ENCODE results near the gene VWF. TPM values are rescaled to one million over a fixed set of nuclear protein-coding genes. Genes with fewer than 3 reads are reported as not detected.

VWF gene
- total and polyA plus RNA-seq, 10 of the 15 experiments (the other 5 are each of a cell fraction or from before 2014, with no cell fraction given) = 0.08 to 0.23 TPM; not detected in 8

DNA sequence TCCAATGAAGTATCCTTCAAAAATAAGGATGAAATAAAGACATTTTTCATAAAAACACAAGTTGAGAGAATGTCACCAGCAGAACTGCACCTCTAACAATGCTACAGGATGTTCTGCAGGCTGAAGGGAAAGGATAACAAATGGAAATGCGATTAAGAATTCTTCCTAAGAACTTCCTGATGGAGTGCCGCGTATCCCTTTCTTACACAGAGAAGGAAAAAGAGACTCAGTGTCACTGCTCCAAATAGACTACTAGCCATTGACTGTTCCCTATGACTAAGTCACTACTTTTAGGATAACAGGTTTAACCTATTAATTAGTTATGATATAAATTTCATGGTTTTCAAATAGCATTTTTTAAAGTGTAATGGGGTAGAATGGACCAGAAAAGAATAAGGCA is 182.6 kb downstream of the VWF start:
- Histone ChIP-seq H3K27ac (ENCODE audit: control insufficient read depth, insufficient read depth) (no peak overlapping the region), H3K4me1 (ENCODE audit: control insufficient read depth, insufficient read depth, low read length) (no peaks in the 10 kb centered on the region), H3K4me2 (ENCODE audit: control insufficient read depth, insufficient read depth) (no peak overlapping the region), H3K36me3 (ENCODE audit: control insufficient read depth in 2 of 2, insufficient read depth in 2 of 2, low read length in 1 of 2) (no peaks in the 10 kb centered on the region), H3K9me3 (replicated peaks; ENCODE audit: control insufficient read depth, insufficient read depth, low read length) (no peaks in the 10 kb centered on the region), H4K20me1 (ENCODE audit: control insufficient read depth, insufficient read depth) (no peaks in the 10 kb centered on the region), H3K79me2 (ENCODE audit: control insufficient read depth, insufficient read depth, low read length) (no peaks in the 10 kb centered on the region), H2AFZ (ENCODE audit: control insufficient read depth, low read depth, low read length) (no peak overlapping the region), H3K9ac (ENCODE audit: control insufficient read depth, insufficient read depth, low read length) (no peak overlapping the region), H3K27me3 (replicated peaks in 1 of 2; ENCODE audit: control insufficient read depth in 2 of 2, insufficient read depth in 2 of 2, low read length in 1 of 2) (peaks cover 11 to 15% of the 10 kb centered on the region in 2 experiments), H3K4me3 (no peak overlapping the region)
- ATAC-seq (no peak), DNase-seq (ENCODE audit: low read depth, low spot score) (no peak), FAIRE-seq (no peak)
- no TSS peak for BruUV-seq (replicated peaks)
- ChIA-PET RAD21 (ENCODE audit: unreplicated experiment) (no interaction called here), SMC1A (ENCODE audit: uncharacterized antibody, unreplicated experiment) (no interaction called here), CTCF (no interaction called here), POLR2A (no interaction called here)
- in situ Hi-C loops (cut with MboI) = no loop called here
- 60% methylated on average over 3 of the region's 3 CpGs for WGBS (ENCODE audit: insufficient coverage, insufficient replicate concordance, low lambda C conversion rate, missing lambda C conversion rate)
- intact Hi-C loops (cut with micrococcal nuclease; ENCODE audit: unreplicated experiment) = no loop called here
- TF ChIP-seq, protein P1, sequence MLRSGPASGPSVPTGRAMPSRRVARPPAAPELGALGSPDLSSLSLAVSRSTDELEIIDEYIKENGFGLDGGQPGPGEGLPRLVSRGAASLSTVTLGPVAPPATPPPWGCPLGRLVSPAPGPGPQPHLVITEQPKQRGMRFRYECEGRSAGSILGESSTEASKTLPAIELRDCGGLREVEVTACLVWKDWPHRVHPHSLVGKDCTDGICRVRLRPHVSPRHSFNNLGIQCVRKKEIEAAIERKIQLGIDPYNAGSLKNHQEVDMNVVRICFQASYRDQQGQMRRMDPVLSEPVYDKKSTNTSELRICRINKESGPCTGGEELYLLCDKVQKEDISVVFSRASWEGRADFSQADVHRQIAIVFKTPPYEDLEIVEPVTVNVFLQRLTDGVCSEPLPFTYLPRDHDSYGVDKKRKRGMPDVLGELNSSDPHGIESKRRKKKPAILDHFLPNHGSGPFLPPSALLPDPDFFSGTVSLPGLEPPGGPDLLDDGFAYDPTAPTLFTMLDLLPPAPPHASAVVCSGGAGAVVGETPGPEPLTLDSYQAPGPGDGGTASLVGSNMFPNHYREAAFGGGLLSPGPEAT (IDR thresholded peaks at IDR 0.05; ENCODE audit: low read depth) = no peak
- TF ChIP-seq, protein P2, sequence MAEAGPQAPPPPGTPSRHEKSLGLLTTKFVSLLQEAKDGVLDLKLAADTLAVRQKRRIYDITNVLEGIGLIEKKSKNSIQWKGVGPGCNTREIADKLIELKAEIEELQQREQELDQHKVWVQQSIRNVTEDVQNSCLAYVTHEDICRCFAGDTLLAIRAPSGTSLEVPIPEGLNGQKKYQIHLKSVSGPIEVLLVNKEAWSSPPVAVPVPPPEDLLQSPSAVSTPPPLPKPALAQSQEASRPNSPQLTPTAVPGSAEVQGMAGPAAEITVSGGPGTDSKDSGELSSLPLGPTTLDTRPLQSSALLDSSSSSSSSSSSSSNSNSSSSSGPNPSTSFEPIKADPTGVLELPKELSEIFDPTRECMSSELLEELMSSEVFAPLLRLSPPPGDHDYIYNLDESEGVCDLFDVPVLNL (IDR thresholded peaks at IDR 0.05; ENCODE audit: low read depth, low read length) = no peak
- TF ChIP-seq, protein P3, sequence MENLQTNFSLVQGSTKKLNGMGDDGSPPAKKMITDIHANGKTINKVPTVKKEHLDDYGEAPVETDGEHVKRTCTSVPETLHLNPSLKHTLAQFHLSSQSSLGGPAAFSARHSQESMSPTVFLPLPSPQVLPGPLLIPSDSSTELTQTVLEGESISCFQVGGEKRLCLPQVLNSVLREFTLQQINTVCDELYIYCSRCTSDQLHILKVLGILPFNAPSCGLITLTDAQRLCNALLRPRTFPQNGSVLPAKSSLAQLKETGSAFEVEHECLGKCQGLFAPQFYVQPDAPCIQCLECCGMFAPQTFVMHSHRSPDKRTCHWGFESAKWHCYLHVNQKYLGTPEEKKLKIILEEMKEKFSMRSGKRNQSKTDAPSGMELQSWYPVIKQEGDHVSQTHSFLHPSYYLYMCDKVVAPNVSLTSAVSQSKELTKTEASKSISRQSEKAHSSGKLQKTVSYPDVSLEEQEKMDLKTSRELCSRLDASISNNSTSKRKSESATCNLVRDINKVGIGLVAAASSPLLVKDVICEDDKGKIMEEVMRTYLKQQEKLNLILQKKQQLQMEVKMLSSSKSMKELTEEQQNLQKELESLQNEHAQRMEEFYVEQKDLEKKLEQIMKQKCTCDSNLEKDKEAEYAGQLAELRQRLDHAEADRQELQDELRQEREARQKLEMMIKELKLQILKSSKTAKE (IDR thresholded peaks at IDR 0.05; ENCODE audit: low read depth, poor library complexity, severe bottlenecking) = no peak
- TF ChIP-seq, protein P4, sequence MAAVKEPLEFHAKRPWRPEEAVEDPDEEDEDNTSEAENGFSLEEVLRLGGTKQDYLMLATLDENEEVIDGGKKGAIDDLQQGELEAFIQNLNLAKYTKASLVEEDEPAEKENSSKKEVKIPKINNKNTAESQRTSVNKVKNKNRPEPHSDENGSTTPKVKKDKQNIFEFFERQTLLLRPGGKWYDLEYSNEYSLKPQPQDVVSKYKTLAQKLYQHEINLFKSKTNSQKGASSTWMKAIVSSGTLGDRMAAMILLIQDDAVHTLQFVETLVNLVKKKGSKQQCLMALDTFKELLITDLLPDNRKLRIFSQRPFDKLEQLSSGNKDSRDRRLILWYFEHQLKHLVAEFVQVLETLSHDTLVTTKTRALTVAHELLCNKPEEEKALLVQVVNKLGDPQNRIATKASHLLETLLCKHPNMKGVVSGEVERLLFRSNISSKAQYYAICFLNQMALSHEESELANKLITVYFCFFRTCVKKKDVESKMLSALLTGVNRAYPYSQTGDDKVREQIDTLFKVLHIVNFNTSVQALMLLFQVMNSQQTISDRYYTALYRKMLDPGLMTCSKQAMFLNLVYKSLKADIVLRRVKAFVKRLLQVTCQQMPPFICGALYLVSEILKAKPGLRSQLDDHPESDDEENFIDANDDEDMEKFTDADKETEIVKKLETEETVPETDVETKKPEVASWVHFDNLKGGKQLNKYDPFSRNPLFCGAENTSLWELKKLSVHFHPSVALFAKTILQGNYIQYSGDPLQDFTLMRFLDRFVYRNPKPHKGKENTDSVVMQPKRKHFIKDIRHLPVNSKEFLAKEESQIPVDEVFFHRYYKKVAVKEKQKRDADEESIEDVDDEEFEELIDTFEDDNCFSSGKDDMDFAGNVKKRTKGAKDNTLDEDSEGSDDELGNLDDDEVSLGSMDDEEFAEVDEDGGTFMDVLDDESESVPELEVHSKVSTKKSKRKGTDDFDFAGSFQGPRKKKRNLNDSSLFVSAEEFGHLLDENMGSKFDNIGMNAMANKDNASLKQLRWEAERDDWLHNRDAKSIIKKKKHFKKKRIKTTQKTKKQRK (IDR thresholded peaks at IDR 0.05; ENCODE audit: low read depth, low read length) = no peak
- TF ChIP-seq, protein P5, sequence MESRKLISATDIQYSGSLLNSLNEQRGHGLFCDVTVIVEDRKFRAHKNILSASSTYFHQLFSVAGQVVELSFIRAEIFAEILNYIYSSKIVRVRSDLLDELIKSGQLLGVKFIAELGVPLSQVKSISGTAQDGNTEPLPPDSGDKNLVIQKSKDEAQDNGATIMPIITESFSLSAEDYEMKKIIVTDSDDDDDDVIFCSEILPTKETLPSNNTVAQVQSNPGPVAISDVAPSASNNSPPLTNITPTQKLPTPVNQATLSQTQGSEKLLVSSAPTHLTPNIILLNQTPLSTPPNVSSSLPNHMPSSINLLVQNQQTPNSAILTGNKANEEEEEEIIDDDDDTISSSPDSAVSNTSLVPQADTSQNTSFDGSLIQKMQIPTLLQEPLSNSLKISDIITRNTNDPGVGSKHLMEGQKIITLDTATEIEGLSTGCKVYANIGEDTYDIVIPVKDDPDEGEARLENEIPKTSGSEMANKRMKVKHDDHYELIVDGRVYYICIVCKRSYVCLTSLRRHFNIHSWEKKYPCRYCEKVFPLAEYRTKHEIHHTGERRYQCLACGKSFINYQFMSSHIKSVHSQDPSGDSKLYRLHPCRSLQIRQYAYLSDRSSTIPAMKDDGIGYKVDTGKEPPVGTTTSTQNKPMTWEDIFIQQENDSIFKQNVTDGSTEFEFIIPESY (IDR thresholded peaks at IDR 0.05) = no peak
- TF ChIP-seq, protein P6, sequence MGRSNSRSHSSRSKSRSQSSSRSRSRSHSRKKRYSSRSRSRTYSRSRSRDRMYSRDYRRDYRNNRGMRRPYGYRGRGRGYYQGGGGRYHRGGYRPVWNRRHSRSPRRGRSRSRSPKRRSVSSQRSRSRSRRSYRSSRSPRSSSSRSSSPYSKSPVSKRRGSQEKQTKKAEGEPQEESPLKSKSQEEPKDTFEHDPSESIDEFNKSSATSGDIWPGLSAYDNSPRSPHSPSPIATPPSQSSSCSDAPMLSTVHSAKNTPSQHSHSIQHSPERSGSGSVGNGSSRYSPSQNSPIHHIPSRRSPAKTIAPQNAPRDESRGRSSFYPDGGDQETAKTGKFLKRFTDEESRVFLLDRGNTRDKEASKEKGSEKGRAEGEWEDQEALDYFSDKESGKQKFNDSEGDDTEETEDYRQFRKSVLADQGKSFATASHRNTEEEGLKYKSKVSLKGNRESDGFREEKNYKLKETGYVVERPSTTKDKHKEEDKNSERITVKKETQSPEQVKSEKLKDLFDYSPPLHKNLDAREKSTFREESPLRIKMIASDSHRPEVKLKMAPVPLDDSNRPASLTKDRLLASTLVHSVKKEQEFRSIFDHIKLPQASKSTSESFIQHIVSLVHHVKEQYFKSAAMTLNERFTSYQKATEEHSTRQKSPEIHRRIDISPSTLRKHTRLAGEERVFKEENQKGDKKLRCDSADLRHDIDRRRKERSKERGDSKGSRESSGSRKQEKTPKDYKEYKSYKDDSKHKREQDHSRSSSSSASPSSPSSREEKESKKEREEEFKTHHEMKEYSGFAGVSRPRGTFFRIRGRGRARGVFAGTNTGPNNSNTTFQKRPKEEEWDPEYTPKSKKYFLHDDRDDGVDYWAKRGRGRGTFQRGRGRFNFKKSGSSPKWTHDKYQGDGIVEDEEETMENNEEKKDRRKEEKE (IDR thresholded peaks at IDR 0.05) = no peak
- TF ChIP-seq NR2C1 (IDR thresholded peaks at IDR 0.05) = no peak
- TF ChIP-seq CBFB (IDR thresholded peaks at IDR 0.05; ENCODE audit: low read depth) = no peak
- TF ChIP-seq, protein P7, sequence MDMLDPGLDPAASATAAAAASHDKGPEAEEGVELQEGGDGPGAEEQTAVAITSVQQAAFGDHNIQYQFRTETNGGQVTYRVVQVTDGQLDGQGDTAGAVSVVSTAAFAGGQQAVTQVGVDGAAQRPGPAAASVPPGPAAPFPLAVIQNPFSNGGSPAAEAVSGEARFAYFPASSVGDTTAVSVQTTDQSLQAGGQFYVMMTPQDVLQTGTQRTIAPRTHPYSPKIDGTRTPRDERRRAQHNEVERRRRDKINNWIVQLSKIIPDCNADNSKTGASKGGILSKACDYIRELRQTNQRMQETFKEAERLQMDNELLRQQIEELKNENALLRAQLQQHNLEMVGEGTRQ (IDR thresholded peaks at IDR 0.05; ENCODE audit: borderline replicate concordance, low read depth, low read length) = no peak
